ENCODE results near the gene ACBD7.

Gene ACBD7

DNA sequence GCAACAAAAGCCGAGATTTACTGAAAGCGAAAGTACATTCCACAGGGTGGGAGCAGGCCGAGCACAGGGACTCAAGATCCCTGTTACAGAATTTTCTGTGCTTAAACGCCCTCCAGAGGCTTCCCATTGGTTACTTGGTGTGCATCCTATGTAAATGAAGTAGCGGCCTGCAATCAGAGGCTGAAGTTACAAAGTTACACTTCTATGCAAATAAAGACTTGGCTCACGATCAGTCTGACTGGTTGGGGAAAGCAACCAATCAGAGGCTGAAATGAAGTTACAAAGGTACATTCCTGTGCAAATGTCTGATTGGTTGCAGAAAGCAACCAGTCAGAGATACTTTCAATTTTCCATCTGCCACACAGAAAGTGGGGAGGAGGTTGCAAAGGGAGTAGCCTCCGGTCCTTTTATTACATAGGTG lies 4.1 kb downstream of the ACBD7 start:
- DNase-seq, result peak; percentile 23

DNA sequence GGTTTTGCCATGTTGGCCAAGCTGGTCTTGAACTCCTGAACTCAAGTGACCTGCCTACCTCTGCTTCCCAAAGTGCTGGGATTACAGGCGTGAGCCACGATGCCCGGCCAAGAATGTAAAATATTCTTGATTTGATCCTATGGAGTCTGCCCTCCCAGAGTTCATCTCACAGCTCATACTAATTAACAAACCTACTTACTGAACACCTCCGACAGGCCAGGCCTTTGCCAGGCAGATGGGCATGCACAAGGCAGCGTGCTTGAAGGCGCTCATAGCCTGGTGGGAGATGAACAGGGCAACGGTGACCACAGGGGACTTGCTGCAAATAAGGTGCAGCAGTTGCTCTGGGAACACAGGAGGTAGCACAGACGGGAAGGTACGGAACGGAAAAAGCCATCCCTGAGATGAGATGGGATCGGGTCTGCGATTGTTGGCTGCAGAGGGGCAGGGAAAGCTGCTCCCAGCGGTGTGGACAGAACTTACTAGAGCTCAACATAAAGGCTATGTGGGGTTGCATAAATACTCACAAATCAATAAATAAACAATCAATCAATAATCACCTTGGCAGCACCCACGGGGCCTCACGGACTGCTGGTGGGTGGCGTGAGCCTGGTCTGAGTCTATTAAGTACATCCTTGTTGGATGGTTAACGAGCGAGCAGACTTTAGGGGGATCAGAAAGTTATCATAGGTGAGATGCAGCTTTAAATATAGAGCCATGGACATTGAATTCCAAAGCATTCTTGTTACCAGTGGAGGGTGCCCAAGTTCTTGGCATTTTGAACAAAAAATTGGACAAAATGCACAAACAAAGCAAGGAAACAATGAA lies 4.7 kb downstream of the ACBD7 start:
- no peak for DNase-seq

DNA sequence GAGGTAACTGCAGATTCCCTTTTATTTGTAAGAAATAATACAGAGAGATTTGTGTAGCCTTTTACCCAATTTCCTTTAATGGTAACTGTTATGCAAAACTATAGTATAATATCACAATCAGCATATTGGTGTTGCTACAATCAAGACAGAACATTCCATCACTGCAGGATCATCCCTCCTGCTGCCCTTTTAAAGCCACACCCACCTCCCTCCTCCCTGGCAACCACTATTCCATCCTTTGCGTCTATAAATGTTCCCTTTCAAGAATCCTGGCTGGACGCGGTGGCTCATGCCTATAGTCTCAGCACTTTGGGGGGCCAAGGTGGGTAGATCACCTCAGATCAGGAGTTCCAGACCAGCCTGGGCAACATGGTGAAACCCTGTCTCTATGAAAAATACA lies 13.2 kb downstream of the ACBD7 start:
- no peak for DNase-seq

DNA sequence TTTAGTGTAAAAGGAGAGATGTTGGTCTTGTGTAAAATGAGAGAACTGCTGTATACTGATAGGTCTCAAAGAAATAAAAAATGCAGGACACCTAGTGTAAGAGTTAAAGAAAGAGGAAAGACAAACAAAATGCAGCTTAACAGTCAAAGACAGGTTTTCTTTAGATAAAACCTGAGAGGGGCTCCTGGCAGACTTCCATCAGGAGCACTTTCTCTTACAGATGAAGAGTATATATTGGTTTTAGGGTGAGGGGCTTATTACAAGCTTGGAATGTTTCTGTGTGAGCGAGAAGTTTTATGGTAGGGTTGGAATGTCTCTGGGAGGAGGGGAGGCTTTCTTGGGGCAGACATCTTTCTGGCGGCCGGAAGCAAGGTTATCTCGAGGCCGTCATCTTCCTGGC lies 16.2 kb downstream of the ACBD7 start:
- no peak for DNase-seq

DNA sequence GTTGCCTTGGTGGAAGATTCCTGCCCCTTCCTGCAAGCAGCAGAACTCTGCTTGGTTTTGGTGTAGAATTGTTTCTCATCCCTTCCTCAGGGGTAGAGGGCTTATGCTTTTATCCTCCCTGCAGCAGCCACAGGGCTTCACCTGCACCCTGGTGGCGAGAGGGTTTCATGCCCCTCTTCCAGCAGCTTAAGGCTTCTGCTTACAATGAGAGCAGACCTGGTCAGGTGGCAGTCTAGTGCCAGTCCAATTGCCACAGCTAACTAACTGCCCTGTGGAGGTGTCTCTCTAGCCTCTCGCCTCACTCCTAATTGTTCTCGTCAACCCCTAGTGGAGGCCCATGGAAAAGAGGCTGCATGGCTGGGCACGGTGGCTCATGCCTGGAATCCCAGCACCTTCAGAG lies 19.3 kb downstream of the ACBD7 start:
- no peak for DNase-seq

DNA sequence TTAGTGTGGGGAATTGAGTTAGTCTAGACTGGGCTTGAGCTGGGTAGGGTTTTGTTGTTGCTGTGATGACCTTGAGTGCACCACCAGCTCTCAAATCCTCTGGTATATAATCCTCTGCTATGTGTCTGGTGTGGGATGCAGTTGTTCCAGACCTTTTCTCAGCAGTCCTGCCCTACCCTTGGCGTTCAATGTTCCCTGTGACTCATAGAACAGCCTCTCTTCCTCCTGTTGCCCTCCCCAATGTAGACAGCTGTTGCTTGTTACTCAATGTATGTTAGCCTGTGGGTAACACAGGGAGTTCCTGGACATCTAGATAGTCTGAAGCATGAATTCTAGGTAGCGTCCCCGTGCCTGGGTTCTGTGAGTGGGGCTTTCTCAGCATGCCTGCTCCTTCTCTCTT lies 19.8 kb downstream of the ACBD7 start:
- no peak for DNase-seq

DNA sequence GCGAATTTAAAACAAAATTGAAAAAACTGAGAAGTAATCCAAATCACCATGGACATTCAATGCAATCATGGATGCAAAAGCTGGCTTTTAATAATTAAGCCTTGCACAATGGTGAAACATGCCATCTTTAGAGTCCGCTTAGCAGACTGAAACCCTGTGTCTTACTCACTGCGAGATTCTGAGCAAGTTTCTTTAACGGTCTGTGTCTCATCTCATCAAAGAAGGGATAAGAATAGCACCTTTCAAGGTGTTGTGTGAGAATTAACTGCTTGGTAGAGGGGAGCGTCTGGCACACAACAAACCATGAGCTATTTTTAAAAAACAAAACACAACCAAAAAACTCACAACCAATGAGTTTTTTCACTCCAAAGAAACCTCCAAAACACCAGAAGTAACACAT lies 21.4 kb downstream of the ACBD7 start:
- no peak for DNase-seq

DNA sequence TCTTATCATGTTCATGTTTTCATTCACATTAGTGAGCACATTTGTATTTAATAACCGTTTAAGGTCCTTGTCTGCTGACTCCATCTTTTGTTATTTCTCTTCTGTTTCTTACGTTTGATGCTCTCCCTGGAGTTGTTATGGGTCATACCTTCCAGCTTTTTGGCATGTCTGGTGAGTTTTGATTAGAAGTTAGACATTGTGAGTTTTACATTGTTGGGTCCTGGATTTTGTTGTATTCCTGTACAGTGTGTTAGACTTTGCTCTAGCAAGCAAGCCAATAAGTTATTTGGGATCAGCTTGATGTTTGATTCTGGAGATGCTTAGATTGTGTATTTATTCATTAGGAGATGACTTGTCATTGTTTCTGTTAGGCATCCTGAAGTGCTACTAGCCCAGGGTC lies 27.9 kb downstream of the ACBD7 start:
- DNase-seq, result no peak

DNA sequence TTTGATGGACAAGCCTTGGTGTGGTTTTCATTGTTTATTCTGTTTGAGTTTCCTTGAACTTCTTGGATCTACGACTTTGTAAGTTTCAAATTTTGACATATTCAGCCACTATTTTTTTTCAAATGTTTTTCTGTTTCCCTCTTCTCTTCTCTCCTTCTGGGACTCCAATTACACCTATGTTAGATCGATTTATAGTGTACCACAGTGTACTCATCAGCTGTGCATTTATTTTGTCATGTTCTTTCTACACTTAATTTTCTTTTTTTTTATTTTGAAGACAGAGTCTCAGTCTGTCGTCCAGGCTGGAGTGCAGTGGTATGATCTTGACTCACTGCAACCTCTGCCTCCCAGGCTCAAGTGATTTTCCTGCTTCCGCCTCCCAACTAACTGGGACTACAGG lies 28.7 kb downstream of the ACBD7 start:
- DNase-seq, result no peak

DNA sequence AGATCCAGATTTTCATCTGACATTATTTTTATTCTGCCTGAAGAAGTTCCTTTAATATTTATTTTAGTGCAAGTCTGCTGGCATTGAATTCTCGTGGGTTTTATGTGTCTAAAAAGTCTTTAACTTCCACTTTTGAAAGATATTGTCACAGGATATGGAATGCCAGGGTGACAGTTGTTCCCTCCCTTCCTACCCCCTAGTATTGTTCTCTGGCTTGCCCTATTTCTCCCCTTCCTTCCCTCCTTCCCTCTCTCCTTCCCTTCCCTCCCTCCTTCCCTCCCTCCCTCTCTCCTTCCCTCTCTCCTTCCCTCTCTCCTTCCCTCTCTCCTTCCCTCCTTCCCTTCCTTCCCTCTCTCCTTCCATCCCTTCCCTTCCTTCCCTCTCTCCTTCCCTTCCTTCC lies 29.9 kb downstream of the ACBD7 start:
- DNase-seq, result no peak

DNA sequence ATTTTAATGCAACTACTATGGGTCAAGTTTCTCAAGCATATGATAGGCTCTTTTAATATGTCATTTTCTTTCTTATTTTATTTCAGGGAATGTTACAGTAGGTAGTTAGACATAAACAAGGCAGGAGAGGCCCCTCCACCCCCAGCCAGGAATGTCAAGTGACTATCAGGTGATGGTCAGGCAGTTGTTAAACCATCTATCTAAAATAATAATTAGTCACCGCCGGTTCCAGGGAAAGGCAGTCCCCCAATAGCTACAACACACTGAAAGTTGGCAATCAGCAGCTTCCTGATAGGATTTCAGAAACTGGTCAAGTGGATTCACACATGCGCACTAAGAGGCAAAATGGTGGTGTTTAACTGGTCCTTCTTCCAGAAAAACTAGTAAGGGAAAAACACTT lies 35.5 kb downstream of the ACBD7 start:
- no peak for DNase-seq

DNA sequence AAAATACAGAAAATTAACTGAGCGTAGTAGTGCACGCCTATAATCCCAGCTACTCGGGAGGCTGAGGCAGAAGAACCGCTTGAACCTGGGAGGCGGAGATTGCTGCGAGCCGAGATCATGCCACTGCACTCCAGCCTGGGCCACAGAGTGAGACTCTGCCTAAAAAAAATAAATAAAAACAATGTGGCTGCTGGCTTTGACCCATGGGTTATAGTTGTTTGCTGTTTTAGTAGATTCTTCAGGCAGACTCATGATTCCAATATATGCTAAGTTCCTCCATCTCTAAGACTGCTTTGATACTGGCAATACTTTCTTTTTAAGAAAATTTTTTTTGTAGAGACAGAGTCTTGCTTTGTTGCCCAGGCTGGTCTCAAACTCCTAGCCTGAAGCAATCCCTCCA lies 36.5 kb downstream of the ACBD7 start:
- DNase-seq, result no peak

DNA sequence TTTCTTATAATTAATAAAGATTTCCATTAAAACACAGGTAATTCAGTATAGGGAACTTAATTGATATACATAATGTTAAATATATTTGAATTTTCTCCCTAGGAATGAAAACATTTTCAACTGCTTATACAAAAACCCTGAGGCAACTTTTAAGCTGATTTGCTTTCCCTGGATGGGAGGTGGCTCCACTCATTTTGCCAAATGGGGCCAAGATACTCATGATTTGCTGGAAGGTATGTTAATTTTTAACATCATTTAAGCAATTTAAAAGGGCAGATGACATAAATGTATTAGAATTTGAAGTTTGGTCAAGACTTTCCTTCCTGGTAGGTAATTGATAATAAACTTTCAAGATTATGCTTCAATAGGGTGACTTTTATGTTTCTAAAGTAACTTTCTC lies 39.0 kb downstream of the ACBD7 start:
- DNase-seq, result no peak

DNA sequence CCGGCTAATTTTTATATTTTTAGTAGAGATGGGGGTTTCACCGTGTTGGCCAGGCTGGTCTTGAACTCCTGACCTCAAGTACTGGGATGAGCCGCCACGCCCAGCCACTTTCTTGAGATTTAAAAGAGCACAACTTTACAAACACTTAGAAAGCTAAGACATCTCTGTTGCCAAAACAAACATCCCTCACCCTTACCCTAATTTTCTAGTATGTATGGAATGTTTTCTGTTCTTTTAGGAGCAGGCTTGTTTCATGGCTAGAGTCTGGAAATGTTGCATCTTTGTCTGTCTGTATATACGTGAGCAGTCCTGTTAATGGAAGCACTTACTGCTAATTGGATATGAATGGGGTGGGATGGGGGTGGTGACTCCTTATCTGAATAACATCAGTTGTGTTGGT lies 42.0 kb downstream of the ACBD7 start:
- no peak for DNase-seq

DNA sequence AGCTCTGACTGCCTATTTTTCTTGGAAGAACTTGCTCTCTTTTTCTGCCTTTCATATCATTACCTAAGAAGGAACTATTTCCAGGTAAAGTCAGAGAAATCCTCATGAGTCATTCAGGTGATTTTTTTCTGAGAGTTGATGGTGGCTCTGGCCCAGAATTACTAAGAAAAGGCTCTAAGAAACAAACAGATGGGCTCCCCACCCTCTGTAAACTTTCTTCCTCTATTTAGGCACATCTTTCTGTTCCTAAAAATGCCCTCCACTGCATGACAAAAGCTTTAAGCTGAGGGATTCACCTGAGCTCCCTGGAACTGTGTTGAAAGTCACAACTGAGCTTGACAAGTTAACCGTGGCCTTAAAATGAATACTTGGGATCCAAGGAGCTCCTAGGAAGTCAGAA lies 43.2 kb downstream of the ACBD7 start:
- no peak for DNase-seq

DNA sequence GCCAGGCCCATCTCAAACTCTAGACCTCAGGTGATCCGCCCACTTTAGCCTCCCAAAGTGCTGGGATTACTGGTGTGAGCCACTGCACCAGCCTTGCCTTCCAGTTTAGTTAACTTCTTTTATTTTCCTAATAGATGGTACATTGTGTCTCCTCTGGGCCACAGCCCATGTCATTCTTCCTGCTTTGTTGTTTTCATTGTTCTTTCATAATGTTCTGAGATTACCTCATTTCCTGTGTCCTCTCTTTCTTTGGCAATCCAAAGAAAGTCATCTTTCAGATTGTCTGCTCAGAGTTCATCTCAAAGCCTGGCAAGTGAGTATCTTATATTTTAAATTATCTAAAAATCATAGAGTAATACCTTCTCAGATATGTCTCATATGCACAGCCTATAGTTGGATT lies 44.9 kb downstream of the ACBD7 start, which contains the start of gene OLAH:
Gene OLAH, plus strand, starts transcription at position 270 of the 400 bp plus-strand sequence. CDS start 3,346 bp downstream, outside the sequence.
- DNase-seq, result peak; percentile 73

DNA sequence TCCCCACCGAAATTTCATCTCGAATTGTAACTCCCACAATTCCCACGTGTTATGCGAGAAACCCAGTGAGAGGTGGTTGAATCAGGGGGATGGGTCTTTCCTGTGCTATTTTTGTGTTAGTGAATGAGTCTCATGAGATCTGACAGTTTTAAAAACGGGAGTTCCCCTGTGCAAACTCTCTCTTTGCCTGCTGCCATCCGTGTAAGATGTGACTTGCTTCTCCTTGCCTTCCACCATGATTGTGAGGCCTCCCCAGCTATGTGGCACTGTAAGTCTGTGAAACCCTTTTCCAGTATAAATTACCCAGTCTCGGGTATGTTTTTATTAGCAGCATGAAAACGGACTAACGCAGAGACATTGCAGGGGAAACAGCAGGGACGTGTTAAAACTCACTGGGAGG lies 50.2 kb downstream of the ACBD7 start:
- DNase-seq, result no peak

DNA sequence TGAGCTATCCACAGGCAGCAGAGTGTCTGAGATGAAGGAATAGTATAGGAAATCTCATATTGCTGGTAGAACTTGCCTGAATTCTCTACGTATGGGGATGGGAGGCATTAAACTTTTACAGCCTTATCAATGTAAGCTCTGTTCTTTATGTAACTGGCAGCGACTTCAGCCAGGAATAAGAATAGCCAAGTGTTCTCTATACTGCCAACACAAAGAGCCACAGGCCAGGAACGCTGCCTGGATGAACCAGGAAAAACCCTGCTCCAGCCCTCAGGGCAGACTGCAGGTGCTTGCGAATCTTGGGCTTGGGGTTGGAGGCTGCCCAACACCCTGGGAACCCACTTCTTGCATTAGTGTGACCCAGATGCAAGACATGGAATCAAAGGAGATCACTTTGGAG lies 50.9 kb downstream of the ACBD7 start:
- DNase-seq, result no peak

DNA sequence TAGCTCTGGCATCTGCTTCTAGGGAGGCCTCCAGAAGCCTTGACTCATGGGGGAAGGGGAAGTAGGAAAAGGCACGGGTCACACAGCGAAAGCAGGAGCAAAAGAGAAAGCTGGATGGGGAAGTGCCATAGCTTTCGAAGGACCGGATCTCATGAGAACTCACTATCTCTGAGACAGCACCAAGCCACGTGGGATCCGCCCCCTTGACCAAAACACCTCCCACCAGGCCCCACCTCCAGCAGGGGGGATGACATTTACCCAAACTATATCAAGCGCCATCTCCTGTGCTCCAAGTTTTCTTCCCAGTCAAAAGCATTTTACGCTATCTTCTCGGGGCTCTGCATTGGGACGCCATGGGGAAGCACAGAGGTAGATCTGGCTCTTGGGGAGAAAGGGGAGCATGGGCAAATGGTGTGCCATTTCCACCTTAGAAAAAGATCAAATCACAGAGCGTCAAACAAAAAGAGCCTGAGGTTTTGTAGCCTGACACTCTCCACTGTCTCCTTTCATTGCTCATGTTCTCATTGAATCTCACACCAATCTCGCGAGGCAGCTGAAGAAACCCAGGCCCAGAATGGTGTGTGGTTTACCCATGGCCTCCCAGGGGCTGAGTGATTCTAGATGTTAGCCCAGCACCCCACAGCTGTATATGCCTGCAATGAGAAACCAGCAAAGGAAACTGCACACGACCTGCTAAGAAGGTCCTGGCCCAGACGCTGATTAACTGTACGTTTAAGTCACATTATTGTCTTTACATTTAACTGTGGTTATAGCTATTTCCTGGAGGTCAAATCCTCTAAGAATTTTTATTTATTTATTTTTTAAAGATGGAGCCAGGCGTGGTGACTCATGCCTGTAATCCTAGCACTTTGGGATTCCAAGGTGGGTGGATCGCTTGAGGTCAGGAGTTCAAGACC lies 52.9 kb downstream of the ACBD7 start:
- peak; percentile 95 for DNase-seq

DNA sequence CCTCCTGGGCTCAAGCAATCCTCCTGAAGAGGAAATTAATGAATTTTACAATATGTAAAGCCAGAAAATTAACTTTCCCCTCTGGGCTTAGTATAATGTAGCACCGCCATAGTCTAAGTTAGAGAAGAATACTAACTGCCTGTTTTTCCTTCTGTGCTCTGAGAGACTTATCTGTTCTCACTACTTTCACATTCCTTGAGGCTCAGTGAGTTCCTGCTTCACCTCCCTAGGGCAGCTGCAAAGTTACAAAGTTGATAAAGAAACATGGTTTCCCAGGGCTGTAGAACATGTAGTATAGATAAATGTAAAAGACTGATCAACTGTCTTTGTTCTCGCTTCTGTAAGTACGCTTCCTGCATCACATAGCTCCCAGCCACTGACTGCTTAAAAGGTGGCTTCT lies 60.8 kb downstream of the ACBD7 start:
- no peak for DNase-seq

Data from inflammatory macrophage treated with lipopolysaccharide for 4 hours (primary cell).